Neural progenitor cell (in vitro differentiated cells): ENCODE data around the gene HOXA11.

Experiments used
- CTCF ChIP-seq: fragments of 200-600 bp; sonication (generic); IDR thresholded peaks from 2 replicates; pipeline ENCODE4 v1.5.1; 2017; ENCODE audit warnings: antibody characterized with exemption, mild to moderate bottlenecking
- EZH2 ChIP-seq: fragments of 200-600 bp; sonication (generic); IDR thresholded peaks from 2 replicates; pipeline ENCODE4 v1.6.1; 2017; ENCODE audit warnings: antibody characterized with exemption, mild to moderate bottlenecking, moderate library complexity
- EZH2phosphoT487 ChIP-seq: fragments of 200-600 bp; sonication (generic); IDR thresholded peaks from 2 replicates; pipeline ENCODE4 v1.6.1; 2017; ENCODE audit warnings: antibody characterized with exemption

GRCh38 chr7:27214239-27214950, 29.4 kb upstream of the HOXA11 start:
- no peak for TF ChIP-seq EZH2
- no peak for TF ChIP-seq CTCF
- no peak for TF ChIP-seq EZH2phosphoT487
